ENCODE data around the gene AXIN2.
"Not testable (repeated sequence)": the region's sequence is repeated elsewhere in the genome, so short reads cannot be mapped to it uniquely, and the experiment has no call there.

DNA sequence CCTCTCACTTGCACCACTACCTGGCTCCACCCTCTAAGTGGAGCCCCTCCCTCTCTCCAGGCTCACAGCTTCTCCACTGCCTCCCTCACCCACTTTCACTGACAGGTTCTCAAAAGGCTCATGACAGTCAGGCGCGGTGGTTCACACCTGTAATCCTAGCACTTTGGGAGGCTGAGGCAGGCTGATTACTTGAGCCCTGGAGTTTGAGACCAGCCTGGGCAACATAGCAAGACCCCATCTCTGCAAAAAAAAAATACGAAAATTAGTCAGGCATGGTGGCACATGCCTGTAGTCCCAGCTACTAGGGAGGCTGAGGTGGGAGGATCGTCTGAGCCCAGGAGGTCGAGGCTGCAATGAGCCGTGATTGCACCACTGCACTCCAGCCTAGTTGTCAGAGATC is 56.8 kb downstream of the AXIN2 start:
- not testable (repeated sequence) for TF ChIP-seq POLR2A, CTCF (IDR thresholded peaks at IDR 0.05)
